GM06990 (cell line): ENCODE measurements around the gene DEAF1.

Experiments used
- DNase-seq: peaks from one replicate; pipeline ENCODE4 v3.0.0-alpha.2; 2011; ENCODE audit not compliant: insufficient read length; ENCODE audit errors: extremely low read depth
- H3K27me3 ChIP-seq: replicated peaks from 2 replicates; pipeline ENCODE4 v1.6.0; 2011; ENCODE audit warnings: low read length; ENCODE audit not compliant: control insufficient read depth, insufficient read depth
- H3K36me3 ChIP-seq: 2 replicates; pipeline ENCODE4 v1.5.1; 2011; ENCODE audit warnings: low read length; ENCODE audit not compliant: control insufficient read depth, insufficient read depth
- H3K4me3 ChIP-seq: replicated peaks from 2 replicates; pipeline ENCODE4 v1.5.1; 2011; ENCODE audit warnings: low read depth, mild to moderate bottlenecking, control low read depth, low read length
- CTCF ChIP-seq: IDR thresholded peaks from 2 replicates; pipeline ENCODE4 v1.5.1; 2011; ENCODE audit warnings: low read length, control low read depth, mild to moderate bottlenecking, inconsistent platforms; ENCODE audit not compliant: insufficient read depth, poor library complexity, severe bottlenecking

DEAF1 gene

DNA sequence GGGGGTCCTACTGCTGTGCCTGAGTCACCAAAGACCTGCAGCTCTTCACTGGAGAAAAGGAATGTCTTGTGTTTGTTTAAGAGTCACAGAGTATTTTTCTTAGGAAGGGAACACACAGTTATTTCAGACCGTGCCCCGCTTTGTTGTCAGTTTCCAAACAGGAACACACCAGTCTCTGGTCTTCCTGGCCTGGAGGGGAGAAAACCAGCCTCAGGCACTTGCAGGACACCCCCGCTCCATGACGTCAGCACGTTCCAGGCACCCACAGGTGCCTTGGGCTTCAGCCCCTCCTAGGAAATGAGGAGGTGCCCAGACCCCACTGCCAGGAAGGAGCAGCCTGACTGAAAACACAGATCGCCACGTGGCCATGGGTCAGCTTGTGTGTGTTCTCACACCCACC, 5.4 kb downstream of the DEAF1 start:
- TF ChIP-seq CTCF, result no peak
- Histone ChIP-seq H3K27me3 (no peaks in the 10 kb centered on the region), H3K4me3 (no peak overlapping the region), H3K36me3 (peaks cover 16% of the 10 kb centered on the region)
- DNase-seq, result no peak

- no peak overlapping the region for H3K4me3 ChIP-seq
Observed at GRCh38 chr11:688681-689080, 6.3 kb downstream of the DEAF1 start.

GRCh38 chr11:687751-688150, 7.3 kb downstream of the DEAF1 start:
- no peak for TF ChIP-seq CTCF
- H3K4me3 ChIP-seq, result no peak overlapping the region
- DNase-seq, result no peak
- H3K36me3 ChIP-seq, result peaks cover 18% of the 10 kb centered on the region
- H3K27me3 ChIP-seq, result no peaks in the 10 kb centered on the region

More at GRCh38 chr11:688681-689080, 6.3 kb downstream of the DEAF1 start:
- no peak for DNase-seq
- Histone ChIP-seq H3K36me3 (peaks cover 18% of the 10 kb centered on the region), H3K27me3 (no peaks in the 10 kb centered on the region)
- no peak for TF ChIP-seq CTCF

GRCh38 chr11:686451-687243, 8.4 kb downstream of the DEAF1 start:
- H3K27me3 ChIP-seq, result no peaks in the 10 kb centered on the region
- H3K4me3 ChIP-seq, result no peak overlapping the region
- peaks cover 21% of the 10 kb centered on the region for H3K36me3 ChIP-seq
- no peak for DNase-seq
- no peak for TF ChIP-seq CTCF

DNA sequence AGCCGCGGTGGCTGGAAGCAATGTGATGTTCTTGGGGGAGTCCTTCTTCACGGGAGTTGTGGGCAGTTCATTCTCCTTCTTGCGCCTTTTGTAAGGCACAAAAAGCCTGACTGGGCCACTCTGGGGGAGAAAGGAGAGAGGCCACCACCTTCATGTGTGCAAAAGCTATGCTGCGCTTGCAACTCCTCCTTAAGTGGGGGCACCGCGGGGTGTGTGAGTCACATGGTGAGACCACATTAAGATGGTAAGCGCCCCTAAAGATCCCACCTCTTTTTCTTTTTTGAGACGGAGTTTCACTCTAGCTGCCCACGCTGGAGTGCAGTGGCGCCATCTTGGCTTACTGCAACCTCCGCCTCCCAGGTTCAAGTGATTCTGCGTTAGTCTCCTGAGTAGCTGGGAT, 14.1 kb downstream of the DEAF1 start:
- Histone ChIP-seq H3K36me3 (peaks cover 8% of the 10 kb centered on the region), H3K27me3 (no peaks in the 10 kb centered on the region), H3K4me3 (no peak overlapping the region)
- TF ChIP-seq CTCF, result no peak
- DNase-seq, result no peak

GRCh38 chr11:680476-680875, 14.5 kb downstream of the DEAF1 start:
- H3K27me3 ChIP-seq, result no peaks in the 10 kb centered on the region
- no peak for TF ChIP-seq CTCF
- DNase-seq, result no peak
- peaks cover 8% of the 10 kb centered on the region for H3K36me3 ChIP-seq
- no peak overlapping the region for H3K4me3 ChIP-seq
